CD4-positive, alpha-beta T cell treated with Interleukin-6 at 100 ng/mL for 8 hours (primary cell): ENCODE results near the gene VAPB.

ENCODE experiments used
- DNase-seq: peaks from one replicate; pipeline ENCODE4 v3.0.0-alpha.2; 2020; ENCODE audit warnings: mixed read lengths, low spot score

Gene VAPB

DNA sequence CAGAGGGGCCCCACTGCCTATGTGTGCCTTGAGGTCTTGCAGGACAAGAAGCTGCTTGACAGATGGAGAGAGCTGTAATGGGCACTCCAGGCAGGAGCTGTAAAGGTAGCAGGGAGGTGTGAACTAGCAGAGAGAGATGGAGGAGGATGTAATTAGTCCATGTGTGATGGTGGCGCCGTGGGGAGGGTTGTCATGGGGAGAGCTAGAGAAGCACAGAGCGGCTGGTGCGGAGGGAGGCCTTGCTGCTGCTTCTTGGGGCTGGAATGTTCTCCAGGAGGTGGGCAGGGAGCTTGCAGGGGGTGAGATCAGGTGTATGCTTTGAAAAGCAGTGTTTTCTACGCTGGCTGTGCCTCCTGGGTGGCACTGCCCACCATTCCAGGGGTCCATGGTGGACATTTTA is 94.0 kb downstream of the VAPB start:
- no peak for DNase-seq

DNA sequence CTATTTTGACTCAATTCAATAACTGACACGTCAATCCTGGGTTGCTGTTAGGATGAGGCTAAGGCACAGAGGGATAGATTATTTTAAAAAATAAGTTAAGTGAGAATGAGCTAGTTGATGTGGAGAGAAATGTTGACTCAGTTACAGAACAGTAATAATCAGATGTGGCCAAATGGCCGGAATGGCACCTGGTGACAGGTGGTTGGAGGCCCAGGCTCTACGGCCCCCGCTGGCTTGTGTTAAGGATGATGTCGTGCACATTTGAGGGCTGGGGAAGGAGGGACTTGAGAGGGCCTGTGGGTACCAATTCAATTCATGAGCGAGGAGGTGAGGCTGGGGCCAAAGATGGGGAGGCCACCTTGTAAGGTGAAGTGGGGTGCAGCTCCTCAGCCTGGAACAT is 94.4 kb downstream of the VAPB start:
- DNase-seq, result no peak

DNA sequence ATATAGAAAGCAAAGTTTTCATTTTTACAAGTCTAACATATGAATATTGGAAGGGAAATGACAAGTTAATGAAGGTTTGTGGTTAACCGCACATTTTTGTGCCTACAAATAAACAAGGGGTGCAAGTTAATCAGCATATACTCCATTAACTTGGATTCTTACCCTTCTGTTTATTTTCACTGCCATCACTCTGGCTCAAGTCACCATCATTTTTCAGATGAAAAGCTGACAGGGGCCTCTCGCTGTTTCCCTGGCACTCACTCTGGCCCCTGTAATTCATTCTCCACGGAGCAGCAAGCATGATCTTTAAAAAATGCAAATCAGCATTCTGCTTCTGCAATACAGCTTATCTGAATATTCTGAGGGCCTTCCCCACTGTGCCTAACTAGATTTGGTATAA is 96.4 kb downstream of the VAPB start:
- no peak for DNase-seq

DNA sequence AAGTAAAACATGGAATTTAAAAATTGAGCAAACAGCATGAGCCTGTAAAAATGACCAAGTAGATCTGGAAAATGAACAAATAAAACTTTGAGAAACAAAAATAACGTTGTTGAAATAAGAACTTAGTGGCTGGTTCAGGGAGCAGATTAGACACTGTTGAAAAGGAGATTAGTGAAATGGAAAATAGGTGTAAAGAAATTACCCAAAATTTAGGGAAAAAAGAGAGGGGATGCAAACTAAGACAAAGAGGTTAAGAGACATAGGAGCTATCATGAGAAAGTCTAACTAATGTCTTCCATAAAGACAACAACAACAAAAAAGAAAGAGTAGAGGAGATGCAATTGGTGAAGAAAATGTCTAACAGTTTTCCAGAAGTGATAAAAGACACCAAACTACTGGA is 97.2 kb downstream of the VAPB start:
- DNase-seq, result no peak

DNA sequence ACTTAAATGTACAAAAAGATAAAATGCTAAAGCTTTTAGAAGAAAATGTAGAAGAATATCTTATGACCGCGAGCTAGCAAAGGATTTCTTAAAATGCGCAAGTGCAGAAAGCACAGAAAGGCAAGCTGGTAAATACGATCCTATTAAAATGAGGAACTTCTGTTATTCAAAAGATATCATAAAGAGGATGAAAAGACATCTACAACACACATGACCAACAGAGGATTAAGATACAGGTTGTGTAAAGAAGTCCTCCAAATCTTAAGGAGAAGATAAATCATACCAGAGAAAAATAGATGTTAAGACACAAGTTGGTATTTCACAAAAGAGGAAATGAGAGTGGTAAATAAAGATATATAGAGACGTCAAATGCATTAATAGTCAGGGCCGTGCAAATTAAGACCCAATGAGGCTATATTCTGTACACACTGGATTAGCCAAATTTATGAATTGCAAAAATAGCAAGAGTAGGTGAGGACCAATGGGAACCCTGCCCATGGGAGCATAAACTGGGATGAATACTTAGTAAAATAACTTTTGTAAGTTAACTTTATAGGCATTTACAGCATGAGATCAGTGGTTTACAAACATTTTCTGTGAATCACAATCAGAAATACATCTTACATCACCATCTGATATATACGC is 103.2 kb downstream of the VAPB start:
- no peak for DNase-seq

DNA sequence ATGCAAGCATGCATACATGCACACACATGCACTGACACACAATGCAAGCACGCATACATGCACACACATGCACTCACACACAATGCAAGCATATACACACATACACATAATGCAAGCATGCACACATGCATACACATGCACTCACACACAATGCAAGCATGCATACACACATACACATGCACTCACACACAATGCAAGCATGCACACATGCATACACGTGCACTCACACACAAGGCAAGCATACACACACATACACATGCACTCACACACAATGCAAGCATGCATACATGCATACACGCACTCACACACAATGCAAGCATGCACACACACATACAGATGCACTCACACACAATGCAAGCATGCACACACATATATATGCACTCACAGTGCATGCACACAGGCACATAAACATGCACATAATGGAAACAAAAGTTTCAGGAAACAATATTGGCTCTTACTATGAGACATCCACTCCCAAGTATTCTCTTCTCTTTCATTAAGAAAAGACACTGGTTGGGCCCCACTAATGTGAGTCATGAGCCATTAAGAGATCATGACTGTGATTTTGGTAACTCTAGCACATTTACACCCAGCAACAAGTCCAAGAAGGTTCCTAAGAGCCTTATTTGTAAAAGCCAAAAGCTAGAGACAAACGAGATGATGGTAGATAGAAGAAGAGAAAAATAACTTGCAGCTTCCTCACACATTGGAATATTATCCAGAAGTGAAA is 103.9 kb downstream of the VAPB start:
- no peak for DNase-seq

DNA sequence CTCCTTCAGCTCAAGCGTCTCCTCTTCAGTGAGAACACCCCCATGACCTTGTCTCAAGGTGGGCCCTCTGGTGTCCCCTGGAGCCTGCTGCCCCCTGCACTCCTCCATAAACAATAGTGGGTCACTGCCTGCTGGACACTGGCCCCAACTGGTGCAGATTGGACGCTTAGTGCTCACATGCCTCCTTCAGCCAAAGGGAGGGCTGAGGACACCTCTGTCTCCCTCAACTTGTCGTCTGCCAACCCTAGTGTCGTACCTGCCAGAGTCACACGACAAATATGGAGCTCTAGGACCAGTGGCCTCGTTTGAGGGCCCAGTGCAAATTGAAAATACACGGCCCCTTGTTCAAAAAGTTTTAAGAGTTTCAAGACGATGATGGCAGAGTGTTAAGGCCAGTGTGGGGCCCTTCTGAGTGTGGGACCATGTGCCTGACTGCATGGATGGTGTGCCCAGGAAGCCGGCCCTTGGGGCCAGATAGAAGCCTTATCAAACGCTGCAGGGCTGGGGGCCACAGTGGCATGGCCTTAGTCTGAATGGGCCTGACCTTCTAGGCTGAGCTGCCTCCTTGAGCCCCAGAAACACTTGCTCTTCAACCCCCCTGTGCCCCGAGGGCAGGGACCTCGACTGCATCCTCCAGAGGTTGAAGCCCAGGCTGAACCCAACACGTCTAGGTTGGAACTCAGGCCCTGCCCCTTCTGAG is 106.0 kb downstream of the VAPB start:
- no peak for DNase-seq

DNA sequence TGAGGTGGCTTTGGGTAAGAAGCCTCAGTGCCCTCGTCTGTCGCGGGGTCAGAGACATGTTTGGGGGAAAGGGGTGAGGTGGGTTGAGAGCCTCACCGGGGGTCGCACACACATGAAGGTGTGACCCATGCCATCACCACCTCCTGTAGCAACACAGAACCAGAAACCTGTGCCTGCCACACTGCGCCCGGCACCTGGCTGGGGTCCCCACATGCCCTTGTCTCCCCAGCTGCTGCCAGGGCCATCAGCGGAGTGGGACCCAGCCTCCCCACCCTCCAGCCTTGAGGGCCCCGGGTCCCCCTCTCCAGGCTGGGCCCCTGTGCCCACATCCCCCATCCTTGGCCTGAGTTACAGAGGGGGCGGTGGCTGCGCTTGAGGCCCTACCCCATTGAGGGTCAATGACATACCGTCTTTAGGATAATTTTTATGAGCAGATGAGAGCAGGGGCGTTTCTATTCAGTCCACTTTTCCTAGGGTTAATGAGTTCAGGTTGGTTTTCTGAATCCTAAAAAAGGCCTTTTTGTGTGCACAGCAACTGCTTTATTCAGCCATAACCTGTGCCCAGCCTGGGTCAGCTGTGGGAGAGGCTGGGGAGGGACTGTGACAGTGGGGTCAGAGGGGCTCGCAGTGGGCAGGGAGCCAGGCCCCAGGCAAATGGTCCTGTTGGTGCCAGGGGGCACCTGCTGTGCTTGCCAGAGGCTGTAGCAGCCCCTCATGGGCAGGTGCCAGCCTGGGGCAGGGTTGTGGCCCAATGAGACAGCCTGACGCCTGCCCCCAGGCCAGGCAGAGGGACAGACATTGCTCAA is 106.8 kb downstream of the VAPB start:
- DNase-seq, result no peak

DNA sequence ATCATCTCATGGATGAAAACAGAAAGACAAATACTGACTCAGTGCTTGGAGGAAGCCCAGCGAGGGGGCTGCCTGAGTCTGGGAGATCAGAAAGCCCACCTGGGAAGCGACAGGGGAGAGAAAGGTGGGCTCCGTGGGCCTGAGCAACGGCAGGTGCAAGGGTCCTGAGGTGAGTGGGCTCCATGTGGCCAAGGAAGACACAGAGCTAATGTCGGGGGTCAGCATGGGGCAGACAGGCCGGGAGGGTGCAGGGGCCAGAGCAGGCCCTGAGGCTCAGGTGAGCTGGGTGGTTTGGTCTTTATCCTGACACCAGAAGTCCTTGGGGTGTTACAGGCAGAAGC is 107.4 kb downstream of the VAPB start:
- DNase-seq, result no peak

DNA sequence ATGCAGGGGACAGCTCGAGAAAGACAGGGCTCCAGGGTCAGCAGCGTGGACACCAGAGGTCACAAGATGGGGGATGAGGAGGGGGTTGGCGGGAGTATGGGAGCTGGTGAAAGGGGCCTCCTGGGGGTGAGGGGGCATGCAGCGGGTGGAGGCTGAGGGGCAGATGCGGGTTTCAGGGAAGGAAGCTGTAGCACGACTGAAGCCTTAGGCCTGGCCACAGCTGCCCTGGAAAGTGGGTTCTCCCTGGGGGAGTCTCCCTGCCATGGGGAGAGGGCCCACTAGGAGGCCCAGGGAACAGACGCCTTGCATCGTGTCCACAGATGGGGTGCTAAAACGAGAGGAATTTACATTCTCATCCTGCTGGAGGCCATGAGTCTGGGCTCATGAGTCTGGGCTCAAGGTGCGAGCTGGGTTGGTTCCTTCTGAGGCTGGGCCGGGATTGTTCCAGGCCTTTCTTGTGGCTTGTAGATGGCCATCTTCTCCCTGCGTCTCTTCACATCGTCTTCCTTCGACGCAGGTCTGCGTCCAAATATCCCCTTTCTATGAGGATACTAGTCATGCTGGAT is 108.1 kb downstream of the VAPB start:
- DNase-seq, result no peak

DNA sequence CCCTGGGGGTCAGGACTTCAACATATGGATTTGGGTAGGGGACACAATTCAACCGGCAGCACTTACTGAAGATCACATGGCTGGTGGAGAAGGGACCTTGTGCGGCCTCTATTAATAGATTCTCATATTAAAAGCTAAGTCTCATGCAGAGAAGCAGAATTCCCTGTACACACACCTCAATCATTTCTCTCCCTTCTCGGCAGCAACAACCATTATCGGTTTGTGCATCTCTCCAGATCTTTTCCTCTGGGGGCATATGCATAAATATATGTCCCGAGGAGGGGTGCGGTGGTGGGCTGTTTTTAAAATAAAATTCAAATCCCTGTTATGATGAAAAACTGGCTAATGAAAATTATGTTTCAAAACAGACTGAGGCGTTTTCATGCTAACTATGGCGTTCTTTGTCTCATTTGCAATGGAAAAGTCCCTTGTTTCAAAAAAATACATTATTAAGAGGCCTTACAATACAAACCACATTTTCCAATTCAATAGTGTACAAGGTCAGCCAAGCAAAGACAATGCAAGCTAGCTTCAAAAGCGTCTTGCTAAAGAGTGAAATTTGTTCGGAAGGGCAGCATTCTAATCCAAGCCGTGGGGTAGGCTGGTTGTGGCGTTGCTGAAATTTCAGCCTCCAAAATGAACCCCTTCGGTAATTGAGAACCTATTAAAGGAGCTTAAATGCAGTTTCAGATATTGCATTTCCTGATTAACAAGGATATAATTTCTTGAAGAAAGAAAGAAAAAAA is 108.9 kb downstream of the VAPB start:
- no peak for DNase-seq

DNA sequence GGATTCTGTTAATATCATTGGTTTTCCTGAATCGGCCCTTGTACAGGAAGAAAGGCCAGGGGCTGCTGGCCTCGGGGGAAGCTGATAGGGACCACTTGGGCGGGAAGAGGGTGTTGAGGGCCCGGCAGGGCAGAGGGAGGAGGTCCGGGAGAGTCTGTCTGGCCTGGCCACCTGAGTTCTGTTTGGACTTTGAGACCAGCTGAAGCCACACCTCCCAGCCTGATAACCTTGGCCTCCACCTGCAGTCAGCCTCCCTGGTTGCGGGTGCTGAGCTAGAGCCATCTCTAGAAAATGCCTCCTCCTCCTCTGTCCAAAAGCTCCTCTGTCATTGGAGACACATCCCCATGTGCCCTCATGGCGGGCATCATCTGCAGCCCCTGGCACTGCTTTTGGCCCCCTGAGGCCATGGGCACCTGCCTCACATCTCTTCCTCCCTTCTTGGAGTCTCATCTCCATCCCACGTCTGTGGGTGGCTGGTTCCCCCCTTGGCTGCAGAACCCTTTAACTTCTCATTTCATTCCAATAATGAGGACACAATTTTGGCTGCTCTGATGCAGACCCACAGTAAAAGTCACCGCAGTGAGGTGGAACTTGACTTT is 109.5 kb downstream of the VAPB start:
- DNase-seq, result no peak

DNA sequence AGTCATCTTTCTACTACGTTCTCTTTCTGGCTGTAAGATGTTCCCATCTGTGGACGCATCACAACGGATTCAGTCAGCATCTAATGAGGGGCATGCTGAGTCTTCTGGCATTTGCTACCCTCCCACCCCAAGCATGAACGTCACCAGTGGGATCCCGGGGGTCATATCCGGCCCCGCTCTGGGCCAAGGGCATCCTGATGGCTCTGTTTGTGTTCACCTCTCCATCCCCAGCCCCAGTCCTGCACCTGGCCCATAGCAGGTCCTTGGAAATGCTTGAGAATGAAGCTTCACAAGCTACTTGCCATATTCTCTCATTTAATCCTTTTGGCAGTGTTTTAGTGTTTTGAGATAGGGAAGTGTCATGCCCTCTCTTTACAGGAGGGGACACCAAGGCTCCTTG is 111.2 kb downstream of the VAPB start:
- DNase-seq, result no peak
